GM12865 (cell line): Measurements from ENCODE around the gene ZFYVE16.
"Not testable (repeated sequence)": the region's sequence is repeated elsewhere in the genome, so short reads cannot be mapped to it uniquely, and the experiment has no call there.

Source experiments
- DNase-seq: peaks from one replicate; pipeline ENCODE4 v3.0.0; 2010; ENCODE audit warnings: low read depth
- H3K4me3 ChIP-seq: 2 replicates; pipeline ENCODE4 v1.5.1; 2011; ENCODE audit warnings: mild to moderate bottlenecking, low read depth, low read length, control low read depth
- TF ChIP-seq, protein P1 (sequence below): IDR thresholded peaks from 2 replicates; pipeline ENCODE4 v1.5.1; 2011; ENCODE audit warnings: low read length, control low read depth, low read depth, inconsistent platforms; ENCODE audit not compliant: insufficient read depth; ENCODE audit errors: missing control alignments

The ZFYVE16 gene

DNA sequence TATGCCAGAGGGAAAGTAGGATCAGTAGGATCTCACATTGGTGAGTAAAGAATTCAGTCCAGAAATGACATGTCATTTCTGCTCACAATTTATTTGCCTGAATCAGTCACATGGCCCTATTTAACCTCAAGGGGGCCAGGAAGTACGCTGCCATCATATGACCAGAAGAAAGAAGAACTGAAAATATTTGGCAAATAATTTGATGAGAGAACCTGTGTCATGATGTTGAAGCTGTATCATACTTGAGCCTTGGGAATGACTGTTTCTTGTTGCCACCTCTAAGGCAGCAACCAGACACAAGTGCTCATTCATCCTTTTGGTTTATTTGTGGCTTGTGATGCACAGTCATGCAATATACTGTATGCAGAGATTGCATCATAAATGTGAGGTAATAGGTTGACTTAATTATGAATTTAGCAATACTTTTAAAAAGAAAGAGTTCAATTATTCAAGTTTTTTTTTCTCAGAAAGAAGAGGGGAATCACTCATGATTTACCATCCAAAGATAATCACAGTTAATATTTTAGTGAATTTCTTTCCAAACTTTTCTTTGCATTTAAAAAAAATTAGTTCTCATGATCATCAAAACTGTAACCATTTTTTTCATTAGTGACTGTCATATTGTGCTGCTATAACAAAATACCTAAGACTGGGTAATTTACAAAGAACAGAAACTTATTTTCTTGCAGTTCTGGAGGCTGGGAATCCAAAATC is 8.2 kb upstream of the ZFYVE16 start:
- TF ChIP-seq, protein P1, sequence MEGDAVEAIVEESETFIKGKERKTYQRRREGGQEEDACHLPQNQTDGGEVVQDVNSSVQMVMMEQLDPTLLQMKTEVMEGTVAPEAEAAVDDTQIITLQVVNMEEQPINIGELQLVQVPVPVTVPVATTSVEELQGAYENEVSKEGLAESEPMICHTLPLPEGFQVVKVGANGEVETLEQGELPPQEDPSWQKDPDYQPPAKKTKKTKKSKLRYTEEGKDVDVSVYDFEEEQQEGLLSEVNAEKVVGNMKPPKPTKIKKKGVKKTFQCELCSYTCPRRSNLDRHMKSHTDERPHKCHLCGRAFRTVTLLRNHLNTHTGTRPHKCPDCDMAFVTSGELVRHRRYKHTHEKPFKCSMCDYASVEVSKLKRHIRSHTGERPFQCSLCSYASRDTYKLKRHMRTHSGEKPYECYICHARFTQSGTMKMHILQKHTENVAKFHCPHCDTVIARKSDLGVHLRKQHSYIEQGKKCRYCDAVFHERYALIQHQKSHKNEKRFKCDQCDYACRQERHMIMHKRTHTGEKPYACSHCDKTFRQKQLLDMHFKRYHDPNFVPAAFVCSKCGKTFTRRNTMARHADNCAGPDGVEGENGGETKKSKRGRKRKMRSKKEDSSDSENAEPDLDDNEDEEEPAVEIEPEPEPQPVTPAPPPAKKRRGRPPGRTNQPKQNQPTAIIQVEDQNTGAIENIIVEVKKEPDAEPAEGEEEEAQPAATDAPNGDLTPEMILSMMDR, result no peak
- no peak overlapping the region for H3K4me3 ChIP-seq
- peak; percentile 61 for DNase-seq

DNA sequence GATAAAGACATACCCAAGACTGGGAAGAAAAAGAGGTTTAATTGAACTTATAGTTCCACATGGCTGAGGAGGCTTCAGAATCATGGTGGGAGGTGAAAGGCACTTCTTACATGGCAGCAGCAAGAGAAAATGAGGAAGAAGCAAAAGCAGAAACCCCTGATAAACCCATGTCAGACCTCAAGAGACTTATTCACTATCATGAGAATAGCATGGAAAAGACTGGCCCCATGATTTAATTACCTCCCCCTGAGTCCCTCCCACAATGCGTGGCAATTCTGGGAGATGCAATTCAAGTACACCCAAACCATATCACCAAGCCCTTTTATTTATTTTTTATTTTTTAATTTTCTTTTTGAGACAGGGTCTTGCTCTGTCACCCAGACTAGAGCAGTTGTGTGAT is 7.5 kb upstream of the ZFYVE16 start:
- H3K4me3 ChIP-seq, DNase-seq: not testable (repeated sequence)

DNA sequence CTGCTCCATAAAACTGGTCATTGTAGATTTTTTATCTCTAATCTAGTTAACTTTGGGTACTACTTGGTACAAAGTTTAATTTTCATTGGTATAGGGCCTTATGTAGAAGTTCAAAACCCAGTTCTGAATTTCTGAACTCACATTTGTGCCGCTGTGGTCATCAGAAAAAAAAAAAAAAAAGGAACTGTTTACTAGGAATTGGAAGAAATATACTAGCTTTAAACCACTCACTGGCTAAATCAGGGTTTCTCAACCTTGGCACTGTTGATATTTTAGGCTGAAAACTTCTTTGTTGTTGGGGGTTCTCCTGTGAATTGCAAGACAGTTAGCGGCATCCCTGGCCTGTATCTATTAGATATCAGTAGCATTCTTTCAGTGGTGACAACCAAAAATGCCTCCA is 4.1 kb upstream of the ZFYVE16 start:
- no peak for DNase-seq
- H3K4me3 ChIP-seq, result no peak overlapping the region
- TF ChIP-seq, protein P1, result no peak

DNA sequence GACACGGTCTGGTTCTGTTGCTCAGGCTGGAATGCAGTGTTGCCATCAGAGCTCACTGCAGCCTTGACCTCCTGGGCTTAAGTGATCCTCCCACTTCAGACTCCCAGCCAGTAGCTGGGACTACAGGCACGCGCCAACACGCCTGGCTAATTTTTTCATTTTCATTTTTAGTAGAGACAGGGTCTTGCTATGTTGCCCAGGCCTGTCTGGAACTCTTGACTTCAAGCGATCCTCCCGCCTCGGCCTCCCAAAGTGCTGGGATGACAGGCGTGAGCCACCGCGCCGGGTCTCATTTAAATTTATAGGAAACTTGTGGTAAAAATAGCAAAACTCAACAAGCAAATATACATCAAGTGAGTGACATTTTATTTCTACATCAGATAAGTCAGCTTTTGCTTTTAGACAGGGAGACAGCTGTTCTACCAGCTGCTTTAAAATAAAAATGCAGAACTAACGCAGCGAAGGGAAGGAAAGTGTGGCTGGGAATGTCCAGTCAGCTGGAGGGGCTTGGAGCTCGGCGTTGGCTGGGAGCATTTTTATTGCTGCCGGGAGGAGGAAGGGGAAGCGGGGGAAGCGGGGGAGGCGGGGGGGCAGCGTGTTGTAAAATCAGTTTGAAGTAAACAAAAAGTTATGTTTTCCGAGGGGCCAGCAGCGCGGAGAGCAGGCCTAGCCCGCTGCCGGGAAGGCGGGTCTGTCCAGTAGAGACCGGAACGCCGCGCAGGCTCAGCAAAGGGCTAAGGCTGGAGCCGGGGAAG is 707 bp upstream of the ZFYVE16 start:
- TF ChIP-seq, protein P1, result no peak
- peak overlapping the region; percentile 86 for H3K4me3 ChIP-seq
- peak; percentile 45 for DNase-seq

DNA sequence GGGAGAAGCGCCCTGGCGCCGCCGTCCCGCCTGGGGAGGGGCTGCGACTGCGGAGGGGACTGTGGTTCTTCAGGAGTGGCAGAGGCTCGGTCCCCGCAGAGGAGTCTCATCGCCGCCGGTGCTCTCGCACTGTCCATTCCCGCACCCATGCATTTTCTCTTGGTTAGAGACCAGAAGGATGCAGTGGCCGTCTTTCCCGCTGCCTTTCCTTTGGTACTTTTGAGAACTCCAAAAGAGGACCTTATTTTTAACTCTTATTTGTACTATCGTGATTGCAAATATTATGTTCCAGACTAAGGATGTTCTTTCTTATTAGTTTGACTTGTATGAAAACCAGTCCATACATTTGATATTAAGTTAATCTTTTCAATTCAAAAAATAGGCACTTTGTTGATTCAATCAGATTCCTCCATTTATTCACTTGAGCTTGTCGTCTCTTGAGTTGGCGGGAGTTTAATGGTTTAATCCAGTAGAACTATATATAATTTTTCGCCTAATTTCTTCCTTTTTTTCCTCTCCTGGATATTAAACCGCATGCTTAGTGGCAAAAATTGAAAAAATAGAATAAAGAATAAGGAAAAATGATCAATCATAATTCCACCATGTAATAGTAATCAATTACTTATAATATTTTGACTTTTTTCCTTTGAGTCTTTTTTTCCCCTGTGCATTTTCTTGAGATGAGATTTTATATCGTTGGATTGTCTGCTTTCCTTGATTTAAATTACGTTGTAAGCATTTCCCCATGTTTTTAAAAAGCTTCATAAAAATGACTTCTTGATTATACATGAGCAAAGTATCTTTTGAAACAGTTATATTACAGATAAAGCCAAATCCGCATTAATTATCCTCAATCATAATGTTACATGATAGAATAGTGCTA is 861 bp downstream of the ZFYVE16 start:
- peak overlapping the region; percentile 86 for H3K4me3 ChIP-seq
- peak; percentile 61 for DNase-seq
- TF ChIP-seq, protein P1, result no peak

DNA sequence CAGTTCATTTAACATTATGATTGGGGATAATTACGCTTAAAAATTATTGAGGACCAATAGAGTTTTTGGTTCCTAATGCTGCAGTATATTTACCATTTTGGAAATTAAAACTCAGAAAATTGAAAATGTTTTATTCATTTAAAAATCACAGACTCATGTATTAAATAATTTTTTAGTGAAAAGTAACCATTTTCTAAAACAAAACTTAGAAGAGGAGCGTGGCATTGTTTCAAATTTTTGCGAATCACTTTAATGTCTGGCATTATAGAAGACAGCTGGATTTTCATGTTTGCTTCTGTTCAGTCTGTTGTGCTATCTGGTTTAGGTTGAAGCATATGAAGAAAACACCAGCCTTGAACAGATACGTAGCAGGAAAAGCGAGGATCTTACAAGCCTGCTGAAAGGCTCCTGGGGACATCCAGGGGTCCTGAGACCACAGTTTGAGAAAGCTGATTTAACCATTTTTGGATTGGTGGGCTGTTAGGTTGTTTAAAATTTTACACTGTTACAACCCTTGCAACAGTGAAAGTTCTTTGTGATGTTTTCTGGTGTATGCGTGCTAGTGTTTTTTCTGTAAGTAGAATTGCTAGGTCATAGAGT is 1.6 kb downstream of the ZFYVE16 start:
- TF ChIP-seq, protein P1, result no peak
- H3K4me3 ChIP-seq, result no peak overlapping the region
- DNase-seq, result no peak
